Heart left ventricle (tissue), 16 donors: ENCODE measurements around the gene ATP2B2. TPM values are rescaled to one million over a fixed set of nuclear protein-coding genes. Genes with fewer than 3 reads are reported as not detected.

Experiments used
- ATAC-seq, 4 donors: fragments of 200-7000 bp; cut with Tn5 transposase; one replicate each; pipeline ENCODE4 v1.9.1; 2020 to 2022; ENCODE audit warnings: moderate library complexity in 4 of 4, mild to moderate bottlenecking in 3 of 4, moderate number of reproducible peaks in 1 of 4
- DNase-seq, 5 donors: peaks; one replicate each; pipeline ENCODE4 v3.0.0-alpha.2; 2020
- H3K27ac ChIP-seq, 12 donors: fragments of 200-600 bp; sonication (generic) in 4 of 12; one replicate each; pipeline versions ENCODE4 v1.5.0 to v1.8.0; 2016 to 2022; ENCODE audit warnings: mild to moderate bottlenecking in 2 of 12
- H3K27me3 ChIP-seq, 9 donors: fragments of 200-600 bp; sonication (generic) in 2 of 9; one replicate each; pipeline versions ENCODE4 v1.5.1 to v1.8.0; 2016 to 2022; ENCODE audit warnings: mild to moderate bottlenecking in 3 of 9
- H3K36me3 ChIP-seq, 9 donors: fragments of 200-600 bp; sonication (generic) in 2 of 9; one replicate each; pipeline versions ENCODE4 v1.5.0 to v1.8.0; 2018 to 2022; ENCODE audit warnings: mild to moderate bottlenecking in 2 of 9
- H3K4me1 ChIP-seq, 12 donors: fragments of 200-600 bp; sonication (generic) in 4 of 12; one replicate each; pipeline versions ENCODE4 v1.5.0 to v1.8.0; 2016 to 2022; ENCODE audit warnings: mild to moderate bottlenecking in 3 of 12
- H3K4me3 ChIP-seq, 12 donors: fragments of 200-600 bp; sonication (generic) in 4 of 12; one replicate each; pipeline versions ENCODE4 v1.5.0 to v1.8.0; 2017 to 2022; ENCODE audit warnings: mild to moderate bottlenecking in 9 of 12, moderate library complexity in 4 of 12
- H3K9me3 ChIP-seq, 12 donors: fragments of 200-600 bp; sonication (generic) in 4 of 12; one replicate each; pipeline versions ENCODE4 v1.5.0 to v1.8.0; 2016 to 2022; ENCODE audit warnings: mild to moderate bottlenecking in 1 of 12
- POLR2A ChIP-seq, 2 donors: fragments of 450-650 bp; IDR thresholded peaks; one replicate each; pipeline ENCODE4 v1.6.1; 2017; ENCODE audit warnings: antibody characterized with exemption in 2 of 2, mild to moderate bottlenecking in 2 of 2, moderate library complexity in 2 of 2
- WGBS, 4 donors: extraction: QIAGEN DNeasy Blood & Tissue Kit in 2 of 4; methylation state at CpG; one replicate each; pipeline versions ENCODE4 v1.1.5 to v1.1.7; 2013 to 2018; 5-methylcytosine and 5-hydroxymethylcytosine counted together
- intact Hi-C, 10 donors: fragments of 100-400 bp; cut with DNase I; formaldehyde crosslinking; loops; one replicate each; pipeline versions ENCODE4 v1.11.1 to v1.14.2; 2022
- polyA plus RNA-seq, 2 donors: library from polyadenylated mRNA; stranded (reverse); fragments of 200-250 nt; gene quantifications; one replicate each; pipeline ENCODE4 v1.2.3, GENCODE V29; 2013
- total RNA-seq, 9 donors: library from RNA; depleted of rRNA in 2 of 9; stranded (reverse); fragments of >200 nt in 2 of 9; fragmentation: NEBNext Ultra II Directional in 3 of 9; extraction: Animal tissue kit (Norgen Biotek cat#: 25700) in 3 of 9; gene quantifications; one replicate each; pipeline versions ENCODE4 v1.1.0 to v1.2.4, GENCODE V29; 2016 to 2023
- TF ChIP-seq, protein P1 (sequence below), 12 donors: fragments of 200-600 bp; sonication (generic) in 4 of 12; IDR thresholded peaks; one replicate each; pipeline versions ENCODE4 v1.5.0 to v1.8.0; 2018 to 2022; ENCODE audit warnings: antibody characterized with exemption in 12 of 12, mild to moderate bottlenecking in 5 of 12
- donor health status: ischemic (EF 13 %, LVEDD 7.1; RV severe dilation, severe dysfunction).
- donor health status: healthy with polysubstance abuse.
- donor health status: DM: no; HTN: yes; CAD: no.
- donor health status: DM: no; HTN: no; CAD: no.
- donor health status: ischemic (EF 25% LVEDD 6.9; RV normal size, moderate dysfunction).
- donor health status: ischemic (EF 25% LVEDD 5.7; RV mildly dilated, moderate dysfunction).
- donor health status: healthy.
- donor health status: DM: yes; HTN: yes; CAD: no.
- donor health status: ischemic (EF 35%, LVEDD 5.7; RV mildly dilated, moderate dysfunction).
- donor health status: nonischemic (EF 11% LVEDD 7.7; RV severe dilation, severe dysfunction).
- donor health status: DM: yes; HTN: yes; CAD: no.
- donor health status: PGD.
- donor health status: ischemic (EF 29% LVEDD 5.4; RV normal size, mild dysfunction).
- donor health status: nonischemic (EF 23%, LVEDD 6.1; RV moderate dilation, normal function).

ATP2B2 gene
- total and polyA plus RNA-seq, 11 donors = 0.01 to 0.35 (median 0.12) TPM; not detected in 3

DNA sequence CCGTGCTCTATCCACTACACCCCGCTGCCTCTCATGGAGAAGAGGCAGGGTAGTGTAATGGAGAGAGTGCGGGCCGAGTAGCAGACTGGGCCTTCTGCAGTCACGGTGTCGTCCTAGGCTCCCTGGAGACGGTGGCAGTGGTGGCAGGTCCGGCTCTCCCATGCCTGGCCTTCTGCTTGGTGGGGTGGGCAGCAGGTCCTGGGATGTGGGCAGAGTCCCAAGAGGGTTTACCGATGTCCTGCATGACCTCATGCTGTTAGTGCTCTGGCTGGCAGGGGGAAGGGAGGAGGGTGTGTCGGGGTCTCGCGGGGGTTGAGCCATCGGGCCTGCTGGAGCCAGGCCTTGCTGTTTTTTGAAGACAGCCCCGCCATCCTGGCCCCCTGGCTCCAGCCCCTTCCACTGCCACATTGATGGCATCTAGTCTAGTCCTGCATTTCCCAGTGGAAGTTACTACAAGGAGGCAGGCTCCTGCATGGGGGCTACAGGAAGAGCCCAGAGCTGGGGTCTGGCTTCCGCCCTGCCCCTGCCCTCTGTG is 110.8 kb downstream of the ATP2B2 start:
- WGBS, 4 donors = 85 to 90% (median 87%) methylated on average over 10 to 15 of the region's 15 CpGs
- no peaks in the 10 kb centered on the region for H3K27me3 ChIP-seq
- no peaks in the 10 kb centered on the region for H3K4me1 ChIP-seq
- H3K36me3 ChIP-seq = no peaks in the 10 kb centered on the region
- TF ChIP-seq POLR2A (IDR thresholded peaks at IDR 0.05) = no peak
- TF ChIP-seq, protein P1, sequence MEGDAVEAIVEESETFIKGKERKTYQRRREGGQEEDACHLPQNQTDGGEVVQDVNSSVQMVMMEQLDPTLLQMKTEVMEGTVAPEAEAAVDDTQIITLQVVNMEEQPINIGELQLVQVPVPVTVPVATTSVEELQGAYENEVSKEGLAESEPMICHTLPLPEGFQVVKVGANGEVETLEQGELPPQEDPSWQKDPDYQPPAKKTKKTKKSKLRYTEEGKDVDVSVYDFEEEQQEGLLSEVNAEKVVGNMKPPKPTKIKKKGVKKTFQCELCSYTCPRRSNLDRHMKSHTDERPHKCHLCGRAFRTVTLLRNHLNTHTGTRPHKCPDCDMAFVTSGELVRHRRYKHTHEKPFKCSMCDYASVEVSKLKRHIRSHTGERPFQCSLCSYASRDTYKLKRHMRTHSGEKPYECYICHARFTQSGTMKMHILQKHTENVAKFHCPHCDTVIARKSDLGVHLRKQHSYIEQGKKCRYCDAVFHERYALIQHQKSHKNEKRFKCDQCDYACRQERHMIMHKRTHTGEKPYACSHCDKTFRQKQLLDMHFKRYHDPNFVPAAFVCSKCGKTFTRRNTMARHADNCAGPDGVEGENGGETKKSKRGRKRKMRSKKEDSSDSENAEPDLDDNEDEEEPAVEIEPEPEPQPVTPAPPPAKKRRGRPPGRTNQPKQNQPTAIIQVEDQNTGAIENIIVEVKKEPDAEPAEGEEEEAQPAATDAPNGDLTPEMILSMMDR (IDR thresholded peaks at IDR 0.05) = no peak
- ATAC-seq (no peak), DNase-seq (no peak)
- no peak overlapping the region for H3K4me3 ChIP-seq
- no peak overlapping the region for H3K27ac ChIP-seq
- intact Hi-C loops = no loop called here
- peaks cover 0 to 7% (median 2%) of the 10 kb centered on the region in 12 donors for H3K9me3 ChIP-seq

- no peak overlapping the region for H3K27ac ChIP-seq
- 42 to 100% (median 81%) methylated on average over 1 to 2 of the region's 2 CpGs for WGBS, 4 donors
- no peaks in the 10 kb centered on the region for H3K4me1 ChIP-seq
- DNase-seq (no peak), ATAC-seq (no peak)
- H3K27me3 ChIP-seq = no peaks in the 10 kb centered on the region
- no peaks in the 10 kb centered on the region for H3K36me3 ChIP-seq
- no peak overlapping the region for H3K4me3 ChIP-seq
- peaks cover 0 to 17% (median 11%) of the 10 kb centered on the region in 12 donors for H3K9me3 ChIP-seq
- intact Hi-C loops = no loop called here
- no peak for TF ChIP-seq POLR2A (IDR thresholded peaks at IDR 0.05)
- TF ChIP-seq, protein P1 (IDR thresholded peaks at IDR 0.05) = no peak
These were observed 111.9 kb downstream of the ATP2B2 start for GRCh38 chr3:10393514-10393913.

- H3K27me3 ChIP-seq = no peaks in the 10 kb centered on the region
- ATAC-seq (no peak), DNase-seq (no peak)
- intact Hi-C loops = no loop called here
- no peaks in the 10 kb centered on the region for H3K4me1 ChIP-seq
- no peak overlapping the region for H3K4me3 ChIP-seq
- no peak overlapping the region for H3K27ac ChIP-seq
- H3K36me3 ChIP-seq = no peaks in the 10 kb centered on the region
- 83 to 91% (median 88%) methylated on average over 15 of the region's 15 CpGs for WGBS, 4 donors
- TF ChIP-seq POLR2A (IDR thresholded peaks at IDR 0.05) = no peak
- TF ChIP-seq, protein P1 (IDR thresholded peaks at IDR 0.05) = no peak
- H3K9me3 ChIP-seq = peaks cover 0 to 22% (median 16%) of the 10 kb centered on the region in 12 donors
These were observed 112.4 kb downstream of the ATP2B2 start for GRCh38 chr3:10392906-10393461.

GRCh38 chr3:10392244-10392643 is 113.1 kb downstream of the ATP2B2 start:
- intact Hi-C loops = no loop called here
- Histone ChIP-seq H3K4me1 (no peaks in the 10 kb centered on the region), H3K9me3 (peaks cover 0 to 30% (median 23%) of the 10 kb centered on the region in 12 donors), H3K4me3 (no peak overlapping the region), H3K27me3 (no peaks in the 10 kb centered on the region), H3K27ac (no peak overlapping the region), H3K36me3 (no peaks in the 10 kb centered on the region)
- DNase-seq = no peak
- TF ChIP-seq, protein P1 (IDR thresholded peaks at IDR 0.05) = no peak
- TF ChIP-seq POLR2A (IDR thresholded peaks at IDR 0.05) = no peak
- WGBS, 4 donors = 48 to 81% (median 61%) methylated on average over 4 of the region's 4 CpGs
- ATAC-seq = no peak
